NCI-H82 (cell line): ENCODE measurements around the gene GNE.
"Not testable (repeated sequence)": the region's sequence is repeated elsewhere in the genome, so short reads cannot be mapped to it uniquely, and the experiment has no call there.

ENCODE experiments used
- DNase-seq: peaks from one replicate; lab custom pipeline; 2025; lab: John Stamatoyannopoulos, UW

Gene GNE

GRCh38 chr9:36208521-36209253 lies 49.6 kb downstream of the GNE start:
- peak; percentile 46 for DNase-seq

GRCh38 chr9:36207546-36208012 lies 50.7 kb downstream of the GNE start:
- no peak for DNase-seq

- no peak for DNase-seq
Observed at GRCh38 chr9:36207016-36207415, 51.2 kb downstream of the GNE start.

GRCh38 chr9:36204906-36205547 lies 53.2 kb downstream of the GNE start:
- DNase-seq, result peak; percentile 18

GRCh38 chr9:36194326-36195000 lies 63.8 kb downstream of the GNE start:
- DNase-seq, result no peak

- DNase-seq, result no peak
Observed at GRCh38 chr9:36193023-36193422, 65.2 kb downstream of the GNE start.

GRCh38 chr9:36192196-36192595 lies 66.1 kb downstream of the GNE start:
- DNase-seq, result no peak

GRCh38 chr9:36191686-36192085 lies 66.6 kb downstream of the GNE start:
- peak; percentile 26 for DNase-seq

GRCh38 chr9:36191290-36191645 lies 67.0 kb downstream of the GNE start:
- DNase-seq, result peak; percentile 26

GRCh38 chr9:36190388-36191289 lies 67.6 kb downstream of the GNE start, which contains the start of gene CLTA:
Gene CLTA, plus strand, starts transcription at chr9:36190921. Its CDS starts 136 bp downstream, at chr9:36191057.
- peak; percentile 98 for DNase-seq

- DNase-seq, result peak; percentile 28
Observed at GRCh38 chr9:36189976-36190375, 68.3 kb downstream of the GNE start.

GRCh38 chr9:36188212-36188611 lies 70.0 kb downstream of the GNE start:
- no peak for DNase-seq

GRCh38 chr9:36187414-36187813 lies 70.8 kb downstream of the GNE start:
- no peak for DNase-seq

GRCh38 chr9:36180243-36180642 lies 78.0 kb downstream of the GNE start:
- DNase-seq, result not testable (repeated sequence)

- DNase-seq, result no peak
Observed at GRCh38 chr9:36177571-36177970, 80.7 kb downstream of the GNE start.

- DNase-seq, result not testable (repeated sequence)
Observed at GRCh38 chr9:36176496-36176895, 81.8 kb downstream of the GNE start.

GRCh38 chr9:36175209-36175608 lies 83.0 kb downstream of the GNE start:
- not testable (repeated sequence) for DNase-seq

GRCh38 chr9:36174731-36175130 lies 83.5 kb downstream of the GNE start:
- DNase-seq, result no peak

- no peak for DNase-seq
Observed at GRCh38 chr9:36174271-36174670, 84.0 kb downstream of the GNE start.

- DNase-seq, result no peak
Observed at GRCh38 chr9:36173861-36174260, 84.4 kb downstream of the GNE start.

- no peak for DNase-seq
Observed at GRCh38 chr9:36170531-36170930, 87.7 kb downstream of the GNE start.

GRCh38 chr9:36169708-36170107 lies 88.5 kb downstream of the GNE start:
- DNase-seq, result no peak
